ENCODE measurements around the gene RNF130.
"Not testable (repeated sequence)": the region's sequence is repeated elsewhere in the genome, so short reads cannot be mapped to it uniquely, and the experiment has no call there.

The RNF130 gene

DNA sequence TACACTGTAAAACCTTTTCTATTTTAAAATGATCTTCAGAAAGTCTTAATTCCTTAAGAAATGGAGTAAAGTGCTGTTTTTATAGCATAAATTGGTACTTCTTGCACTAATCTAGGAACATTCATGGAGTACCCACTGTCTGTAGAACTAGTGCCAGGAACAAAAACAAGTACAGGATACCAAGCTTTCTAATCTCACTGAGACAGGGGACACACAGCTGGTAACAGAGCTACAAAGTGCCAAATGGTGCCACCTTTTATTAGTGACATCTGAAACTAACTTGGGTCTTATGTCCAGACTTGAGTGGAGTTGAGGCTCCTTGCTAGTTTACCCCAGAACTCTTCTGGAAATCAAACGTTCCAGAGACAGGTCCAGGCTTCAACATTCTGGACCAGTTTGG is 57.9 kb downstream of the RNF130 start:
- DNase-seq, result no peak

DNA sequence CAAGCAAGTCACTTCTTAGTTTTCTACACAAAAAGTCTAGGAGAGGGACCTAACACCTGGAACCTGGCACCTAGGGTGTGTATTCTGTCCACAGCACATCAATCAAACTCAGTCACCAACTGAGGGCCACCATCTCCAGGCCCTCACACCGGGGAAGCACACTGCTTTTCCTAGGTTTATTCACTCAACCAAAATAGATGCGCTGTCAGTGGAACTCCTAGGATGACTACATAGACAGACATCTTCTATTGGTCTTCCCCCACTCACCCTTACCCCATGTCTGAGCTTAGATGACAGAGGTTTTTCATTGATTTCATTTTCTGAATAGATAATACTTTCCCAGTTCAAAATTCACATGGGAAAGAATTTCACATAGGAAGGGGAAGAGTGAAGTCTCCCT is 59.2 kb downstream of the RNF130 start:
- DNase-seq, result no peak

DNA sequence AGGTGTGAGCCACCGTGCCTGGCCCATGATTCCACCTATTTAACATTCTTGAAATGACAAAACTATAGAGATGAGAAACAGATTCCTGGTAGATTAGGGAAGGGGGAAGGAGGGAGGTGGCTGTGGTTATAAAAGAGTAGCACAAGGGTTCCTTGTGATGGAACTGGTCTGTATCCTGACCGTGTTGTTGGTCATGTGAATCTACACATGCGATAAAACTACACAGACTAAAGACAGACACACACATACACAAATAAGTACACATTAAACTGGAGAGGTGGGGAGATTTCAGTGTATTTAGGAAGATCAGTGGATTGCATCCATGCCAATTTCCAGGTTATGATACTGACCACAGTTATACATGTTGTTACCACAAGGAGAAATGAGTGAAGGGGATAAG is 60.9 kb downstream of the RNF130 start:
- no peak for DNase-seq

DNA sequence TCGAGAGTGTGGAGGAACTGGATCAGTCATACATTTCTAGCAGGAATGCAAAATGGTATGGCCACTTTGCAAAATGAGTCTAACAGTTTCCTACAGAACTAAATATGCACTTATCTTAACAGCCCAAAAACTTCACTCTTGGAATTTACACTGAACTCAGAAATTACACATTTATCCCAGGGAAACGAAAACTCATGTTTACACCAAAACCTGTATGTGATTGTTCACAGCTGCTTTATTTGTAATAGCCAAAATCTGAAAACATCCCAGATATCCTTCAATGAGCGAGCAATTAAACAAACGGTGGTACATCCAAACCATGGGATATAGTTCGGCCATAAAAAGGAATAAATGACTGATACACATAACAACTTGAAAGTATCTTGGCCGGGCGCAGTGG is 62.0 kb downstream of the RNF130 start:
- DNase-seq, result no peak

DNA sequence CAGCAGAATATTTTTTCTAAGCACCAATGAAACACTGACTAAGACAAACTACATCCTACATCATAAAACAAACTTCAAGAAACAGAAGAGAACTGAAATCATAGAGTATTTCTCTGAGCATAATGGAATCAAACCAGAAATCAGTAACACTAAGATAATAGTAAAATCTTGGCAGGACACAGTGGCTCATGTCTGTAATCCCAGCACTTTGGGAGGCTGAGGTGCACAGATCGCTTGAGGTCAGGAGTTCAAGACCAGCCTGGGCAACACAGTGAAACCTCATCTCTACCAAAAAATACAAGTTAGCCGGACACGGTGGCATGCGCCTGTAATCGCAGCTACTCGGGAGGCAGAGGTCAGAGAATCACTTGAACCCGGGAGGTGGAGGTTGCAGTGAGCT is 63.1 kb downstream of the RNF130 start:
- no peak for DNase-seq

DNA sequence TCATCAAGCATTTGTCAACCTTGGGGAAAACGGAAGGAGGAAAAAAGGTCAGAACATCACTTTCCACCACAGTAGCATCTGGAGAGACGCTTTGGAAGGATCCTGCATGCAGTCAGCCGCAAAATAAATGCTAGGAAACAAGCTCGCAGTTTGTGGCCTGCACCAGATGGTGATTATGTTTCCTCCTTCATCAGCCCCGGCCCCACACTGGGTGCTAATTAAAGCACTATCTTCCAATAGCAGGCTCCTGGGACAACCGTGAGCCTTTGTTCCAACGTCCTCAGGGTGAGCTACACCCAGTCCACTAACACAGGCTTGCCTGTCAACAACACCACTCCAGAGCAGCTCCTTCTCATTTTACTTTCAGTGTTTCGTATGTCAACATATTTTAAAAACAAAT is 64.0 kb downstream of the RNF130 start:
- no peak for DNase-seq

DNA sequence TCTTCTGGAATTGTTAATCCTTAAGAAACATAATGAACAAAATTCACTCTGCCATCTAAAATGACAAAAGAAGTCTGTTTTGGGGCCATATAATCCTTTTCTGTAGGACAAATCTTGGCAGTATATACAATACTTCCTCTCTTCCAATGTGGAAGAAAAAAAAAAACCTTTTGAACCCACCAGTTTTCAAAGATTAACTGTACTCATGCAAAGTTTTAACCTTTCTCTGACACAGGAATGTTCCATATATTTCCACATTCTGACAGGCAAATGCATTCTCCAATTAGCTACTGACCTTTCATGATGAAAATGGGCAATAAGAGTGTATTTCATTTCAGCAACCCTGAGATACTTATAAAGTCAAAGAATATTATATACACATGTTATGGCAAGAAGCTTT is 65.4 kb downstream of the RNF130 start:
- DNase-seq, result no peak

DNA sequence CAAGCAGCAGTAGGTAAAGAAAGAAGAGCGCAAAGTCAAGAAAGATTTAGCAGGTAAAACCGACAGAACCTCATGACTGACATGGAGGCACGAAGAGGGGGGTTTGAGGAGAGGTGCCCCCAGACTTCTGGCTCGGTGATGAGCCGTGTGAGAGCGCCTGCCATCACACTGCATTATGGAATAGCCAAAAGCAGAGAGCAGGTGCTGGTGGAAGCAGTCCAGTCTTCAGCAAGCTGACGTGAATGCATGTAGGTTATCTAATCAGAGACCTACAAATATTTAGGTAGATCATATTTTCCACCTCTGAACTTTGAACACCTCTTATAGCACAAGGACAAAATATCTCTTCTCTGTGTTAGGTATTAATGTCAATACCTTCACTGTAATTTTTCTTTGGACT is 68.4 kb downstream of the RNF130 start:
- DNase-seq, result no peak

DNA sequence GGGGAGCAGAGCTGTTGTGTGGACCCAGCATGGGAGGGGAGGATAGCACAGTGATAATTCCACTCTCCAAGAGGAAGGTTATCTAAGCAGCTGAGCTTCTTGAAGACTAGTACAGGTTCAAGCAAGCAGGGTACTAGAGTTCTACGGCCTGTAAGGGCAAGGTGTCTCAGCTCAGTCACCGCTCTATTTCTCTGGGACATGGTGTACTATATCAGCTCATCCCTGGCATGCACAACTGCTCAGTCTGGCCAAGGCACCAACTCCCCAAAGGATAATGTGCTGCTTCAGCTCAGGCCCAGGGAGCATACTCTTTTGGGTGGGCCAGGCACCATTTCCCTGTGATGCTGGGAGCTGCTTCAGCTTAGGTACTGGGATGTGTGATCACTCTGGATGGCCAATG is 69.8 kb downstream of the RNF130 start:
- DNase-seq, result no peak

DNA sequence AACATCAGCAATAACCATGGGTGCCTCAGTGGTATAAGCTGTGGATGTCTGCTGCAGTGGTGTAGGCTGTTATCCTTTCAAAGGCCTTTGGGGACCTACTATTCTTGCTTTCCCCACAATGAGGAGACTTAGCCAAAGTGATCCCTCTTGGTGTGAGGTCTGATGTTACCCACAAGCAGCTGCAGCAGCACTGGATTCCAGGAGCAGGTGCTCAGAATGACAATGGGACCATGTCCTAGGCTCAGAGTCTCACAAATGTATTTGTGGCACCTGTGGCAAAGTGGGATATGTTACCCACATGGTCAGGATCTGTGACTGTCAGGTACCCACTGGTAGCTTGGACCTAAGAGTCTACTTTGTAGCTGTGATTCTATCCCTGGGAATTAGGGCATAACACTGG is 70.4 kb downstream of the RNF130 start:
- no peak for DNase-seq

DNA sequence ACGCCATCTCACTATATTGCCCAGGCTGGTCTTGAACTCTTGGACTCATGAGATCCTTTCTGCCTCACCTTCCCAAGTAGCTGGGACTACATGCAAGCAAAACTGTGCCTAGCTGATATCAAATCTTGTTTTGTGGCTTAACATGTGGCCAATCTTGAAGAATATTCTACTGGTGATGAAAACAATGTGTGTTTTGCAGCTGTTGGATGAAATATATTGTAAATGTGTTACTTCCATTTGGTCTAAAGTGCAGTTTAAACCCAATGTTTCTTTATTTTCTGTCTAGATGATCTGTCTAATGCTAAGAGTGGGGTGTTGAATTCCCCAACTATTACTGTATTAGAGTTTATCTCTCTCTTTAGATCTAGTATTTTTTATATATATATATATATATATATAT is 73.1 kb downstream of the RNF130 start:
- no peak for DNase-seq

DNA sequence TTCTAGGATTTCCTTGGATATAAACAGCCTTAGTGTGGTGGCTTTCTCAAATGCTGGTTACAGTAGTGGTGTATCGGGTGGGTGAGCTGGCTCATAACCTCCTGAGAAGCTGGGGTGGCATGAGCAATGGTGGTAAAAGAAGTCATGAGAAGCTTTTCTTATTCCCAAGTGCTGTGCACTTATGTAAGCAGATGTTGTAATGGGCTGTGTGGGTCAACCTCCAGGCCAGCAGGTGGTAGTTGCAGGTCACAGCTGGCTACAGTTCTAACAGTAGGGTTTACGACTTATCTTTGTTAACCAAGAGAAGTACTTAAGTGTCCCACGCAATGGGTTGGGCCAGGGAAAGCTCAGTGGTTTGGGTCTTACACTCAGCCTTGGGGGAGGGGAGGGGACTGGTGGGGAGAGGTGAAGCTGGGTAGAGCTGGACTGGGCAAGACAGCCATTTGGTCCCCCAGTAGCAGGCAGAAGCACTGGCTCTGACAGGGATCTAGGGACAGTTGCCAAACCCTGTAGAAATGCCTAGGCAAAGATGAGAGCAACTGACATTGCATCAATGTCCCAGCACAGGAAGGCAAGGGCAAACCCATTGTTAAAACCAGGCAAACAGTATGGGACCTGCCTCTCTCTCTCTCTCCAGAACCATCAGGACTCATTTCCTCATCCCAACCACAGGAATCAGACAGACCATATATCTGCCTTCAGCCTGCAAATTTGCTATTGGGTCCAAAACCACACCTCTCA is 76.8 kb downstream of the RNF130 start:
- no peak for DNase-seq

DNA sequence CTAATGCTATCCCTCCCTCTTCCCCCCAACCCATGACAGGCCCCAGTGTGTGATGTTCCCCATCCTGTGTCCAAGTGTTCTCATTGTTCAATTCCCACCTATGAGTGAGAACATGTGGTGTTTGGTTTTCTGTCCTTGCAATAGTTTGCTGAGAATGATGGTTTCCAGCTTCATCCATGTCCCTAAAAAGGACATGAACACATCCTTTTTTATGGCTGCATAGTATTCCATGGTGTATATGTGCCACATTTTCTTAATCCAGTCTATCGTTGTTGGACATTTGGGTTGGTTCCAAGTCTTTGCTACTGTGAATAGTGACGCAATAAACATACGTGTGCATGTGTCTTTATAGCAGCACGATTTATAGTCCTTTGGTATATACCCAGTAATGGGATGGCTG is 78.7 kb downstream of the RNF130 start:
- not testable (repeated sequence) for DNase-seq

DNA sequence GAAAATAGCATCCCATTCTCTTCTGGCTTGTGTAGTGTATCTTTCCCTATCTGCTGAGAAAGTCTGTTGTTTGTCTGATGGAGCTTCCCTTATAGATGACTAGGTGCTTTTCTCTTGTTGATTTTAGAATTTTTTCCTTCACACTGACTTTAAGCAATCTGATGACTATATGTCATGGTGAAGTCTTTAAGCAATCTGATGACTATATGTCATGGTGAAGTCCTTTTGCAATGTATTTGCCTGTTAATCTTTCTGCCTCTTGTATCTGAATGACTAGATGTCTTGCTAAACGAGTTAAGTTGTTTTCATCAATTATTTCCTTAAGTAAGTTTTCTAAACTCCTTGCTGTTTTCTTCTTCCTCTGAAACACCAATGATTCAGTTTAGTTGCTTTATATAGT is 80.5 kb downstream of the RNF130 start:
- DNase-seq, result no peak

DNA sequence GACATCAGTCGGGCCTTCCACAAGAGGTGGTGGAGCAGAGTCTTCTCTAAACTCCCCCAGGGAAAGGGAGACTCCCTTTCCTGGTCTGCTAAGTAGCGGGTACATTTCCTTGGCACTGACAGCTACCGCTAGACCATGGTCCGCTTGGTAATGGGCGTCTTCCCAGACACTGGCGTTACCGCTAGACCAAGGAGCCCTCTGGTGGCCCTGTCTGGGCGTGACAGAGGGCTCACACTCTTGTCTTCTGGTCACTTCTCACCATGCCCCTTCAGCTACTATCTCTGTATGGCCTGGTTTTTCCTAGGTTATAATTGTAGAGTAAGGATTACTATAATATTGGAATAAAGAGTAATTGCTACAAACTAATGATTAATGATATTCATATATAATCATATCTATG is 81.0 kb downstream of the RNF130 start:
- DNase-seq, result not testable (repeated sequence)

DNA sequence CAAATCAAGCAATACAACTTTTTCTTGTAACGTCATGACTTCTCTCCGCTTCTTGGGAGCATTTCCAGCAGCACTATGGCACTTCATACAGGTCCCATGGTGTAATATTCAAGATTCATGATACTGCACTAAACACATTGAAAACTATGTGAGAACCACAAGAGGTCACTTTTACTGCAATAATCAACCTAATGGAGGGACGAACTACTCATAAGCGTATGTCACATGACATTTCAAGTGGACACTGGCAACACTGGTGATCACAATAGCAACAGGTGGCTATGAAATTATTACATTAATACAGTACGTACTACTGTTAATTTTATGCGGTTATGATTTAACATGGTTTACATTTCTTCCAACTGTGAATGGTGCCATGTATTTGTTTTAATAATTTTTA is 85.2 kb downstream of the RNF130 start:
- no peak for DNase-seq

DNA sequence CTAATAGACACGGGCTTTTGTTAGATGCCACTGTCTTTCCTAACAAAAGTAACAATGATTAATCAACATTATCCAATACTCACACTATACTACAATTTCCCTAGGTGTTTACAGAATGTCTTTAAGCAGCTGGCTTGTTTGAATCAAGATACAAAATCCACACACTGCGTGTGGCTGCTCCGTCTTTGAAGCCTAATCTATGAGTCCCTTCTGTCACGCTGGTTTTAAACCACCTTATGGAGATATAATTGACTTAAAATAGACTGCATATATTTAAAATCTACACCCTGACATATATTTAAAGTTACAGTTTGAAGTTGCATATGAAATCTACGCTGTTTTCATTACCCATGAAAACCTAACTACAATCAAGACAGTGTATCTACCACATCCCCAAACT is 89.9 kb downstream of the RNF130 start:
- no peak for DNase-seq

DNA sequence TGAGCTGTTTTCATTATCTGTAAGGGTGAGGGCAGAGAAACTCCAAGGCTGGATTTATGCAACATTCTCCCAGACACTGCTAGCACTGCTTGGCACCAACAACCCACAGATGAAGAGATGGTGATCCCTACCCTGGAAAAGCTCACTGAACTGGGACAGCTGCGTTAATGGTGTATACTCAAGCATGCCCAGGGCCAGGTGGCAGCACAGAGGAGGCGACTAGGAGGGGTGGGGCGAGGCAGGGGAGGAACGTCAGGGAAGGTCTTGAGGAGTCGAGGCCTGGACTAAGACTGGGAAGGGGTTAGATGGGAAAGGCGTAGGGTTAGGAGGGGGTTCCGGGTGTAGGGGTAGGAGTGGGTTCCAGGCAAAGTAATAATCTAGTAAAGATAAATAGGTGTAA is 90.8 kb downstream of the RNF130 start:
- no peak for DNase-seq

DNA sequence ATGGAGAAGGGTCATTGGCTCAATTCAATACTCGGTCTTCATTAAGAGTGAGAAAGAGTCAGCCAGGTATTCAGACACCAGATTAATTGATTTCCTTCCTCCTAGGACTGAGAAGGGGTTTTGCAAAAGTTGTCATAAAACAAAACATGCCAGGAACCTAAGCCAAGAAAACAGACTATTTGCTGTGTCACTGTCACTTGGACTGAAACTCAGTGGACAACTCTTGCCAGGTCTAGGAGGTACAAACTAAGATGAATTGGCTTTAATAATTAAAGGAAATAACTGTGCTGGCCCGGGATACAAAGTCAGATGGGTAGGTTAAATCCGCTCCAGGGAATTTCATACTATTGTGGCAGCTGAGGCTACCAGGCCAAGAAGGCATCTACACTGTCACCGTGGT is 92.8 kb downstream of the RNF130 start:
- DNase-seq, result no peak

DNA sequence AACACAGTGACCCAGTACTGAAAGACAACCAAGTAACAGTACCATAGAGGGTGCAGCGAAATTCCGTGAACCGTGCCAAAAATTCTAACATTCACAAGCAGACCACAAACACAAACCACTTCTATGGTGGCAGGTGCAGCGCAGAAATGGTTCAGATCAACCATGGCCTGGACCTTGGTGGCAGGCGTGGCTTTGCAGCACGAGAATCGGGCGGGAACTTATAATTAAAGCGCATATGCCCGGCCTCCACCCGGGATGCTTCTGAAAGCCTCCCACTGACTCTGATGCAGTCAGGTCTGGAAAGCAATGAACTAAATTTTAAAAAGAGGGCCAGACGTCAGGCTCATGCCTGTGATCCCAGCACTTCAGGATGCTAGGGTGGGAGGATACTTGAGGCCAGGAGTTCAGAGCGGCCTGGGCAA is 95.8 kb downstream of the RNF130 start:
- DNase-seq, result no peak

DNA sequence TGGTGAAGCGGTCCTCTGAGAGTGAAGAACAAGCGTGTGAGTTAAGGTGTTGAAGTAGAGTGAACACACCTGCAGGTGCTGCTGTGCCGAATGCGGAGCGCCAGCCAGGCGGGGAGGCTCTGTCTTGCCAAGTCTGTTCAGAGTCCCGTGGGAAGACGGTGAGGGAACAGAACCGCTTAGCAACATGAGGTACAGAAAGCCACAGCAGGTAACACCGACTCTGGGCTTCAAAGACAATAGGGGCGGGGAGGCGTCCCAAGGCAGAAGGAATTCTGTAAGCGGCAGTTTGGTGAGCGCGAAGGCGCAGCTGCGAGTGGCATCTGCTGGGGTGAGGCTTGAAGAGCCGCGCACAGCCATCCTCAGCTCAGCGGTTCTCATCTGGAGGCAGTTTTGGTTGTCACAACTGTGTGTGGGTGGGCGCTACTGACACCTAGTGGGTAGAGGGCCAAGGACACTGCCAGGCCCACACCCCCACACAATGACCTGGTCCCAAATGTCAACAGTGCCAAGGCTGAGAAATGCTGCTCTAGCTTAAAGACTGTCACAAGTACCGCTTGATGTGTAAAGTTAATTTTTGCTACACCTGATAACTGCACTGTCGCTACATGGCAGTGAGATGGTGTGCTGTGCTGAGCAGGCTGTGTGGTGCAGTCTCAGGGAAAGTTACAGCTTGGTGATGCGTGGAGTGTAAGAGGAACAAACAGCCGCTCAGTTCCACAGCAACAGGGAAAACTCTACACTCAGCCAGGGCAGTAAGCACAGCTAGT is 96.4 kb downstream of the RNF130 start:
- DNase-seq, result no peak

DNA sequence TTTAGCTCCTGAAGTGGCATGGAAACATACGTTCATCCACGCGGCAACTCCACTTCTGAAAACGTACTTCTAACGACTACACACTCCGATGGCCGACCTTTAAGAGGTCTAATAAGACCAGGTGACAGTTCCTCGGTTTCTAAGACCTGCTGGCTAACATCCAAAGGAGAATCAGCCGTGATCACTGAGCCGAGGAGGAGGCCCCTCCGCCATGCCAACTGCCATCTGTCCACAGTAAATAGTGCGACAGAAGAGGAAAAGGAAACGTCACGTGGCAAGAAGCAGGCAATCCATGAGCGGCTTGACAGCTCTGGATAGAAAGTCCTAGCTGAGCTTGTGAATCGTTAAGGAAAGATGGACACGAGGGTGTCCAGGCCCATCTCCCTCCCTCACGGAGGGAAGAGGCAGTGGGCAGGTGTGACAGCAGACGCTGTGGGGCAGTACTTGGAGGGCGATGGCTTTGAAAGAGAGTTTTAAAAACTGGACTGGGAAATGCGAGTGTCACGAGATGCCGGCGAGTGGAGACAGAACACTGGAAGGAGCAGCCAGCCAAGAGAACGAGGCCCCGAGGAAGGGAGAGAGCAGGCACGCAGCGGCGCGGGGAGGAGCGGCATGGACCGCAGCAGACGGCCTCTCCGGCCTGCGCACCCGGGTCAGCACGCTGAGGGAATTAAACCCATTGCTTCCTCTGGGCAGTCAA is 97.2 kb downstream of the RNF130 start:
- DNase-seq, result no peak

DNA sequence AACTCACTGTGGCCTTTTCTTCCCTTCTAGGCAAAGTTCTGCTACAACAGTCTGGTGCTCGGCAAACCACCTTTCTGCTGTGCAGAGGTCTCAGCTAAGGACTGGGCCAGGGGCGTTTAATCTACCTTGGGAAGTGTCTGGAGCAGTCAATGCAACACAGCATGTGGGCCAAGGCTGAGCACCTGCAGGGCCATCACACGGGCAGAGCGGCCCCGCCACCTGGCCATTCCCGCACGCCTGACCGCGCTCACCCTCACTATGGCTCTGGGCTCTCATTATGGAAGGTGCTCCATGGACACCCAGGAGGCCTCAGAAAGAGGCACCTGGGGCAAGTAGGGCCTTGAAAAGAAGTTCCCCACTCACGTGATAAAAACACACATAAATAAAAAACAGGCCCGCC is 98.2 kb downstream of the RNF130 start:
- no peak for DNase-seq

DNA sequence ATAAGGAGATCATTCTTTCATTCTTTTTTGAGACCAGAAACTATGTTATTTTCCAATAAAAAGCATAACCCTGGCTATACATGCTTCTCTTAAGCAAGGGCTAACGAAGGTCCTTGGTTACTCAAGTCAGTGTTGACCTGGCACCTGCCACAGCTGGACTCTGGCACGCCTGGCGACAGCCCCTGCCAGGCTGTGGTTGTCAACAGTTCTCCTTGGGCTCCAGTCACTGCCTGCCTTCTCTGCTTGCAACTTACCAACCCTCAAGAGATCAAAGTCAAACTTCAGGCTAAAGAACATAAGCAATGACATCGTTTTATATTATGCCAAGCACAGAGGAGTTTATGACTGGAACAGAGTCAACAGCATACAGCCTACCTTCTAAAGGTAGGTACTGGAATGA is 102.4 kb downstream of the RNF130 start:
- no peak for DNase-seq

All from SIG-M5 (cell line).